HEK293T (cell line): ENCODE results near the gene ZNF334.

Experiments
- ARNT ChIP-seq: fragments of 450-650 bp; IDR thresholded peaks from 2 replicates; pipeline ENCODE4 v1.6.1; 2017; ENCODE audit warnings: mild to moderate bottlenecking
- BHLHE40 ChIP-seq: fragments of 450-650 bp; IDR thresholded peaks from 2 replicates; pipeline ENCODE4 v1.6.1; 2016; ENCODE audit warnings: mild to moderate bottlenecking, moderate library complexity, borderline replicate concordance
- CTBP1 ChIP-seq: fragments of 450-650 bp; IDR thresholded peaks from 2 replicates; pipeline ENCODE4 v1.6.1; 2016; ENCODE audit warnings: borderline replicate concordance
- ELF4 ChIP-seq: fragments of 450-650 bp; IDR thresholded peaks from 2 replicates; pipeline ENCODE4 v1.6.1; 2017; ENCODE audit warnings: antibody characterized with exemption
- FOXM1 ChIP-seq: fragments of 450-650 bp; IDR thresholded peaks from 2 replicates; pipeline ENCODE4 v1.6.1; 2017; ENCODE audit warnings: mild to moderate bottlenecking, borderline replicate concordance
- HDGF ChIP-seq: fragments of 450-650 bp; IDR thresholded peaks from 2 replicates; pipeline ENCODE4 v1.6.1; 2017; ENCODE audit warnings: antibody characterized with exemption, borderline replicate concordance
- PKNOX1 ChIP-seq: fragments of 450-650 bp; IDR thresholded peaks from 2 replicates; pipeline ENCODE4 v1.6.1; 2016
- SP1 ChIP-seq: fragments of 450-650 bp; IDR thresholded peaks from 2 replicates; pipeline ENCODE4 v1.6.1; 2017
- ZNF384 ChIP-seq: fragments of 450-650 bp; IDR thresholded peaks from 2 replicates; pipeline ENCODE4 v1.6.1; 2016

- TF ChIP-seq HDGF (no peak), ZNF384 (no peak), SP1 (no peak), FOXM1 (no peak), PKNOX1 (no peak), BHLHE40 (no peak), ELF4 (no peak), CTBP1 (no peak), ARNT (no peak)
Observed at GRCh38 chr20:46548688-46549087, 35.3 kb upstream of the ZNF334 start.
